ENCODE measurements around the gene PFAS. TPM values are rescaled to one million over a fixed set of nuclear protein-coding genes. Genes with fewer than 3 reads are reported as not detected.

PFAS gene
- total RNA-seq, 1 experiment from 2014 or later = 228 TPM

DNA sequence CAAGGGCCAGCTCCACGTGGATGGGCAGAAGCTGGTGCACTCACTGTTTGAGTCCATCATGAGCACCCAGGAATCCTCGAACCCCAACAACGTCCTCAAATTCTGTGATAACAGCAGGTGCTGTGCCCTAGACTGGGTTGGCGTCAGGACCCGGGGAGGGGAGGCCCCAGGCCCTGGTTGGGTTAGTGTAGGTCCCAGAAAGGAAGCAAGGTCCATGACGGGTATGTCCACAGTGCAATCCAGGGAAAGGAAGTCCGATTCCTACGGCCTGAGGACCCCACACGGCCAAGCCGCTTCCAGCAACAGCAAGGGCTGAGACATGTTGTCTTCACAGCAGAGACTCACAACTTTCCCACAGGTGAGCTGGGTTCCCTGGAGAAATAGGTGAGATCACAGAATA lies 7.2 kb downstream of the PFAS start:
- H3K4me1 ChIP-seq (ENCODE audit: insufficient read depth, low read length) = no peaks in the 10 kb centered on the region
- H3K27ac Mint-ChIP-seq = no peak overlapping the region
- WGBS (ENCODE audit: extremely low coverage, insufficient read length, low lambda C conversion rate) = no CpG with 5 or more reads among the region's 10 CpGs
- no peak overlapping the region for H2BK5ac ChIP-seq (ENCODE audit: insufficient read length, low read length)
- H3K27ac ChIP-seq (ENCODE audit: insufficient read length, low read depth, low read length) = no peak overlapping the region
- H3K36me3 Mint-ChIP-seq (ENCODE audit: insufficient read depth in 1 of 3, low read depth in 3 of 3) = peaks cover 44 to 78% (median 67%) of the 10 kb centered on the region in 3 experiments
- no peak overlapping the region for H2BK12ac ChIP-seq (ENCODE audit: insufficient read length, low read depth, low read length)
- peaks cover 5% of the 10 kb centered on the region for H3K79me1 ChIP-seq (ENCODE audit: insufficient read depth, low read depth, low read length, poor library complexity, severe bottlenecking)
- H3K9me3 ChIP-seq (ENCODE audit: control insufficient read depth, low read depth, low read length) = no peaks in the 10 kb centered on the region
- H3K56ac ChIP-seq (ENCODE audit: insufficient read length, low read depth, low read length) = no peak overlapping the region
- TF ChIP-seq, protein P1, sequence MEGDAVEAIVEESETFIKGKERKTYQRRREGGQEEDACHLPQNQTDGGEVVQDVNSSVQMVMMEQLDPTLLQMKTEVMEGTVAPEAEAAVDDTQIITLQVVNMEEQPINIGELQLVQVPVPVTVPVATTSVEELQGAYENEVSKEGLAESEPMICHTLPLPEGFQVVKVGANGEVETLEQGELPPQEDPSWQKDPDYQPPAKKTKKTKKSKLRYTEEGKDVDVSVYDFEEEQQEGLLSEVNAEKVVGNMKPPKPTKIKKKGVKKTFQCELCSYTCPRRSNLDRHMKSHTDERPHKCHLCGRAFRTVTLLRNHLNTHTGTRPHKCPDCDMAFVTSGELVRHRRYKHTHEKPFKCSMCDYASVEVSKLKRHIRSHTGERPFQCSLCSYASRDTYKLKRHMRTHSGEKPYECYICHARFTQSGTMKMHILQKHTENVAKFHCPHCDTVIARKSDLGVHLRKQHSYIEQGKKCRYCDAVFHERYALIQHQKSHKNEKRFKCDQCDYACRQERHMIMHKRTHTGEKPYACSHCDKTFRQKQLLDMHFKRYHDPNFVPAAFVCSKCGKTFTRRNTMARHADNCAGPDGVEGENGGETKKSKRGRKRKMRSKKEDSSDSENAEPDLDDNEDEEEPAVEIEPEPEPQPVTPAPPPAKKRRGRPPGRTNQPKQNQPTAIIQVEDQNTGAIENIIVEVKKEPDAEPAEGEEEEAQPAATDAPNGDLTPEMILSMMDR (conservative IDR thresholded peaks at IDR 0.05) = no peak
- no peak overlapping the region for H3T11ph ChIP-seq (ENCODE audit: low read length)
- H3K27me3 Mint-ChIP-seq (ENCODE audit: low read depth) = no peaks in the 10 kb centered on the region
- H3K18ac ChIP-seq (ENCODE audit: insufficient read length, low read depth, low read length) = no peak overlapping the region
- no peaks in the 10 kb centered on the region for H3K27me3 ChIP-seq (ENCODE audit: insufficient read depth, low read length)
- H2AFZ ChIP-seq (ENCODE audit: low read length) = no peak overlapping the region
- no peaks in the 10 kb centered on the region for H3K4me1 Mint-ChIP-seq
- no peaks in the 10 kb centered on the region for H3K9me3 Mint-ChIP-seq
- H3K4ac ChIP-seq (ENCODE audit: low read depth, low read length) = no peak overlapping the region
- H4K5ac ChIP-seq (ENCODE audit: insufficient read length, low read depth, low read length) = no peak overlapping the region
- H3K79me2 ChIP-seq (ENCODE audit: insufficient read depth, low read length) = peaks cover 7% of the 10 kb centered on the region; the same call in 1 of the 2 replicates
- no peak overlapping the region for H2BK120ac ChIP-seq (ENCODE audit: low read depth, low read length, poor library complexity, severe bottlenecking)
- no peak overlapping the region for H3K9ac ChIP-seq (ENCODE audit: extremely low read depth, insufficient read length, low read length)
- H3K23me2 ChIP-seq (ENCODE audit: insufficient read length, low read depth, low read length, poor library complexity, severe bottlenecking) = no peaks in the 10 kb centered on the region
- H2BK20ac ChIP-seq (ENCODE audit: low read depth, low read length, poor library complexity, severe bottlenecking) = no peak overlapping the region
- H3K14ac ChIP-seq (ENCODE audit: insufficient read depth, low read length) = no peak overlapping the region
- H4K8ac ChIP-seq (replicated peaks; ENCODE audit: insufficient read length, low read depth, low read length) = no peak overlapping the region
- H3K4me2 ChIP-seq (ENCODE audit: insufficient read depth, insufficient read length, low read length) = no peak overlapping the region
- H3K4me3 Mint-ChIP-seq = peak overlapping the region in 1 of 2 experiments; percentile 12; a peak in 1 of 5 replicates
- no peak overlapping the region for H2AK5ac ChIP-seq (ENCODE audit: insufficient read length, low read length)
- H2BK15ac ChIP-seq (ENCODE audit: low read depth, low read length) = no peak overlapping the region
- no peak overlapping the region for H4K91ac ChIP-seq (ENCODE audit: insufficient read length, low read depth, low read length)
- no peaks in the 10 kb centered on the region for H4K20me1 ChIP-seq (ENCODE audit: control insufficient read depth, insufficient read depth, insufficient read length)
- no peak for DNase-seq
- H3K23ac ChIP-seq (ENCODE audit: insufficient read length, low read depth, low read length) = no peak overlapping the region

Measured in H9 (cell line).